Endodermal cell (in vitro differentiated cells): Measurements from ENCODE around the gene AKR1D1. TPM values are rescaled to one million over a fixed set of nuclear protein-coding genes. Genes with fewer than 3 reads are reported as not detected.
"Not testable (repeated sequence)": the region's sequence is repeated elsewhere in the genome, so short reads cannot be mapped to it uniquely, and the experiment has no call there.

ENCODE experiments used
- DNase-seq: peaks from one replicate; pipeline ENCODE4 v3.0.0-alpha.2; 2017
- H3K27ac ChIP-seq: 2 replicates; pipeline ENCODE4 v1.5.1; 2013; ENCODE audit warnings: mild to moderate bottlenecking, low read depth, low read length, moderate library complexity
- H3K27me3 ChIP-seq: 2 replicates; pipeline ENCODE4 v1.6.1; 2013; ENCODE audit warnings: mild to moderate bottlenecking, low read length, moderate library complexity; ENCODE audit not compliant: insufficient read depth, control insufficient read depth, poor library complexity, severe bottlenecking
- H3K36me3 ChIP-seq: 2 replicates; pipeline ENCODE4 v1.7.0; 2013; ENCODE audit warnings: mild to moderate bottlenecking, low read length, moderate library complexity; ENCODE audit not compliant: control insufficient read depth, insufficient read depth
- H3K4me1 ChIP-seq: one replicate; pipeline ENCODE4 v1.7.0; 2013; ENCODE audit warnings: low read length; ENCODE audit not compliant: control insufficient read depth, insufficient read depth
- H3K4me3 ChIP-seq: 2 replicates; pipeline ENCODE4 v1.5.1; 2013; ENCODE audit warnings: mild to moderate bottlenecking, low read length, moderate library complexity
- H3K9ac ChIP-seq: 2 replicates; pipeline ENCODE4 v1.6.1; 2013; ENCODE audit warnings: mild to moderate bottlenecking, low read length, moderate library complexity; ENCODE audit not compliant: poor library complexity, severe bottlenecking; ENCODE audit errors: extremely low read depth
- H3K9me3 ChIP-seq: 2 replicates; pipeline ENCODE4 v1.6.1; 2013; ENCODE audit warnings: mild to moderate bottlenecking, low read length, moderate library complexity; ENCODE audit not compliant: control insufficient read depth
- H3K27ac Mint-ChIP-seq: 2 replicates; pipeline ENCODE4 v1.8.0; 2020; ENCODE audit warnings: mixed read lengths
- H3K27me3 Mint-ChIP-seq: 2 replicates; pipeline ENCODE4 v1.8.0; 2021; ENCODE audit warnings: mild to moderate bottlenecking, mixed read lengths; ENCODE audit not compliant: insufficient read depth
- H3K36me3 Mint-ChIP-seq: 2 replicates; pipeline ENCODE4 v1.8.0; 2020; ENCODE audit warnings: low read depth, mixed read lengths
- H3K4me1 Mint-ChIP-seq: 2 replicates; pipeline ENCODE4 v1.8.0; 2020; ENCODE audit warnings: mixed read lengths
- H3K4me3 Mint-ChIP-seq: 2 replicates; pipeline ENCODE4 v1.8.0; 2020; ENCODE audit warnings: mild to moderate bottlenecking, moderate library complexity, mixed read lengths
- H3K9me3 Mint-ChIP-seq: 2 replicates; pipeline ENCODE4 v1.8.0; 2020; ENCODE audit warnings: mild to moderate bottlenecking, mixed read lengths
- WGBS, 2 experiments: methylation state at CpG; one replicate each; pipeline versions ENCODE4 v1.1.5 to v1.1.7; 2013; ENCODE audit warnings: missing lambda C conversion rate in 2 of 2, mixed read lengths in 1 of 2; ENCODE audit not compliant: insufficient coverage in 1 of 2, insufficient read length in 1 of 2; 5-methylcytosine and 5-hydroxymethylcytosine counted together
- total RNA-seq, 2 donors: library from RNA; stranded (reverse); fragmentation: NEBNext Ultra II Directional in 1 of 2; extraction: Animal tissue kit (Norgen Biotek cat#: 25700) in 1 of 2; gene quantifications; 2 replicates in 1 of 2; 3 replicates in 1 of 2; pipeline ENCODE4 v1.2.1, GENCODE V29; 2021
- TF ChIP-seq, protein P1 (sequence below): fragments of 200-600 bp; sonication (generic); conservative IDR thresholded peaks from 2 replicates; pipeline ENCODE4 v1.5.0; 2021; ENCODE audit warnings: antibody characterized with exemption, mild to moderate bottlenecking

AKR1D1 gene
- total RNA-seq, 2 donors from 2014 or later, result not detected

DNA sequence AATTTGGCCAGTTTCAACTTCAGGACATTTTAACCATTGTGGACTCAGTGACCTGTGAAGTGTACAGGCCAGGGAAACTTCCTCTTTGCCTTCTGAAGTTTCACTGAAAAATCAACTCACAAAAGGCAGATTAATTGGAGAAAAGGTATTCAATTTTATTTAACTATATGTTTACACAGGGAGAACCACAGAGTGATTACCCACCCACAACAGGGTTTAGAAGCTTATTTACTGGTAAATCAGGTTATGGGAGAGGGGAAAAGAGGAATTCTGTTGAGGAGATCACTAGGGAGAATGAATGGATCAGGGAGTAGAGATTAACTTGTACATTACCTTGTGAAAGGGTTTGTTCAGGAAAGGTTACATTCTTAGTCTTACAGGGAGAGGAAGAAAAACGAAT lies 1.7 kb upstream of the AKR1D1 start:
- WGBS, 2 experiments, result 86% methylated on average over 1 of the region's 1 CpG; no CpG with 5 or more reads in 1 of the 2 experiments
- no peaks in the 10 kb centered on the region for H3K27me3 Mint-ChIP-seq
- H3K4me3 Mint-ChIP-seq, result no peak overlapping the region
- no peak overlapping the region for H3K9ac ChIP-seq
- DNase-seq, result no peak
- no peaks in the 10 kb centered on the region for H3K27me3 ChIP-seq
- TF ChIP-seq, protein P1, sequence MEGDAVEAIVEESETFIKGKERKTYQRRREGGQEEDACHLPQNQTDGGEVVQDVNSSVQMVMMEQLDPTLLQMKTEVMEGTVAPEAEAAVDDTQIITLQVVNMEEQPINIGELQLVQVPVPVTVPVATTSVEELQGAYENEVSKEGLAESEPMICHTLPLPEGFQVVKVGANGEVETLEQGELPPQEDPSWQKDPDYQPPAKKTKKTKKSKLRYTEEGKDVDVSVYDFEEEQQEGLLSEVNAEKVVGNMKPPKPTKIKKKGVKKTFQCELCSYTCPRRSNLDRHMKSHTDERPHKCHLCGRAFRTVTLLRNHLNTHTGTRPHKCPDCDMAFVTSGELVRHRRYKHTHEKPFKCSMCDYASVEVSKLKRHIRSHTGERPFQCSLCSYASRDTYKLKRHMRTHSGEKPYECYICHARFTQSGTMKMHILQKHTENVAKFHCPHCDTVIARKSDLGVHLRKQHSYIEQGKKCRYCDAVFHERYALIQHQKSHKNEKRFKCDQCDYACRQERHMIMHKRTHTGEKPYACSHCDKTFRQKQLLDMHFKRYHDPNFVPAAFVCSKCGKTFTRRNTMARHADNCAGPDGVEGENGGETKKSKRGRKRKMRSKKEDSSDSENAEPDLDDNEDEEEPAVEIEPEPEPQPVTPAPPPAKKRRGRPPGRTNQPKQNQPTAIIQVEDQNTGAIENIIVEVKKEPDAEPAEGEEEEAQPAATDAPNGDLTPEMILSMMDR, result no peak
- no peaks in the 10 kb centered on the region for H3K36me3 ChIP-seq
- H3K9me3 Mint-ChIP-seq, result peaks cover 45% of the 10 kb centered on the region
- H3K4me1 Mint-ChIP-seq, result no peaks in the 10 kb centered on the region
- peak overlapping the region; percentile 50 for H3K4me3 ChIP-seq
- H3K27ac ChIP-seq, result no peak overlapping the region
- H3K27ac Mint-ChIP-seq, result no peak overlapping the region
- H3K36me3 Mint-ChIP-seq, result peaks cover 12% of the 10 kb centered on the region
- no peaks in the 10 kb centered on the region for H3K4me1 ChIP-seq
- peaks cover 36% of the 10 kb centered on the region for H3K9me3 ChIP-seq

DNA sequence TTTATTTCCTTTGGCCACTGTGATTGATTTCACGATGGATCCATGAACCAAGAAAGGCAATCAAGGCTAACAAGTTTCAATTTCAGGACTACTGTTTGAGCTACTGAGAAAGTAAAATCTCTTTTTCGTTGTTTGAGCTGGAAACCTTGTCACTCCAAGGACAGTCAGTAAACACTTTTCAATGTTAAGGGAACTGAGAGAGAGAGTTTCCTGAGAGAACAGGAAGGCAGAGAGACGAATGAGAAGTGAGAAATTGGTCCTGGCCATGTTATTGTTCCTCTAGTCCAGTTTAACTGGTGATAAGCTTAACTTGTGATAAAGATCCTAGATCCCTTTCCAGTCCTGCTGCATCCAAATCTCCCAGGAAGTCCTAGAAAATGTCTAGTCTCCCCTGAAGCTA lies 909 bp upstream of the AKR1D1 start:
- H3K9me3 Mint-ChIP-seq, result peaks cover 45% of the 10 kb centered on the region
- TF ChIP-seq, protein P1, result no peak
- H3K4me3 Mint-ChIP-seq, result no peak overlapping the region
- H3K9me3 ChIP-seq, result peaks cover 36% of the 10 kb centered on the region
- H3K4me3 ChIP-seq, result peak overlapping the region; percentile 50
- 89 to 90% methylated on average over 3 of the region's 3 CpGs for WGBS, 2 experiments
- no peaks in the 10 kb centered on the region for H3K4me1 Mint-ChIP-seq
- no peak overlapping the region for H3K27ac ChIP-seq
- H3K27ac Mint-ChIP-seq, result no peak overlapping the region
- H3K27me3 Mint-ChIP-seq, result no peaks in the 10 kb centered on the region
- H3K9ac ChIP-seq, result no peak overlapping the region
- no peak for DNase-seq
- peaks cover 12% of the 10 kb centered on the region for H3K36me3 Mint-ChIP-seq
- no peaks in the 10 kb centered on the region for H3K4me1 ChIP-seq
- no peaks in the 10 kb centered on the region for H3K36me3 ChIP-seq
- H3K27me3 ChIP-seq, result no peaks in the 10 kb centered on the region

DNA sequence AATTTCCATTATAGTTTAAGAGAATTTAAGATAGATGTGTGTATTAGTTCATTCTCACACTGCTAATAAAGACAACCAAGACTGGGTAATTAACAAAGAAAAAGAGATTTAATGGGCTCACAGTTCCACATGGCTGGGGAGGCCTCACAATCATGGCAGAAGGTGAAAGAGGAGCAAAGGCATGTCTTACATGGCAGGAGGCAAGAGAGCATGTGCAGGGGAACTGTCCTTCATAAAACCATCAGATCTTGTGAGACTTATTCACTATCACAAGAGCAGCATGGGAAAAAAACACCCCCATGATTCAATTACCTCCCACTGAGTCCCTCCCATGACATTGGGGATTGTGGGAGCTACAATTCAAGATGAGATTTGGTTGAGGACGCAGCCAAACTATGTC lies 473 bp upstream of the AKR1D1 start:
- H3K27me3 ChIP-seq, DNase-seq, H3K4me1 ChIP-seq, H3K4me1 Mint-ChIP-seq, H3K27me3 Mint-ChIP-seq, H3K4me3 Mint-ChIP-seq, H3K36me3 ChIP-seq, H3K27ac ChIP-seq, H3K27ac Mint-ChIP-seq, H3K9ac ChIP-seq: not testable (repeated sequence)
- H3K36me3 Mint-ChIP-seq, result peaks cover 12% of the 10 kb centered on the region
- H3K9me3 Mint-ChIP-seq, result peaks cover 45% of the 10 kb centered on the region
- Histone ChIP-seq H3K9me3 (peaks cover 36% of the 10 kb centered on the region), H3K4me3 (peak overlapping the region; percentile 50)
- 60 to 90% methylated on average over 1 of the region's 1 CpG for WGBS, 2 experiments

DNA sequence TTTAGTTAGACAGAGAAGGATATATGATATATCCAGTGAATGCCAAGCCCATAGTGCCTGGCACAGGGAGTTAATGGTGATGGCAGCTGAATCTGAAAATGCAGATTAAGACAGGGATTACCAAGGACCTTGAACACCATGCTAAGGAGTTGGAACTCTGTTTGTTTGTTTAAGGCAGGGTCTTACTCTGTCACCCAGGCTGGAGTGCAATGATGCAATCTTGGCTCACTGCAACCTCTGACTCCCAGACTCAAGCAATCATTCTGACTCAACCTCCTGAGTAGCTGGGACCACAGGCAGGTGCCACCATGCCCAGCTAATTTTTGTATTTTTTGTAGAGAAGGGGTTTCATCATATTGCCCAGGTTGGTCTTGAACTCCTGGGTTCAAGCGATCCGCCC lies 1.6 kb downstream of the AKR1D1 start:
- H3K4me1 Mint-ChIP-seq, result no peaks in the 10 kb centered on the region
- Histone ChIP-seq H3K9ac (no peak overlapping the region), H3K4me3 (peak overlapping the region; percentile 12), H3K9me3 (peaks cover 36% of the 10 kb centered on the region), H3K27me3 (no peaks in the 10 kb centered on the region), H3K4me1 (no peaks in the 10 kb centered on the region), H3K36me3 (no peaks in the 10 kb centered on the region), H3K27ac (no peak overlapping the region)
- no peak for DNase-seq
- H3K36me3 Mint-ChIP-seq, result peaks cover 9% of the 10 kb centered on the region
- peaks cover 41% of the 10 kb centered on the region for H3K9me3 Mint-ChIP-seq
- 96% methylated on average over 2 of the region's 2 CpGs; no CpG with 5 or more reads in 1 of the 2 experiments for WGBS, 2 experiments
- H3K27me3 Mint-ChIP-seq, result no peaks in the 10 kb centered on the region
- no peak overlapping the region for H3K4me3 Mint-ChIP-seq
- TF ChIP-seq, protein P1, result no peak
- H3K27ac Mint-ChIP-seq, result no peak overlapping the region
